ENCODE data around the gene LAPTM5. TPM values are rescaled to one million over a fixed set of nuclear protein-coding genes. Genes with fewer than 3 reads are reported as not detected.
A peak's percentile ranks its signal among the peaks of the same experiment; 100 is the strongest.

Gene LAPTM5
- total RNA-seq, 1 donor from 2014 or later, result 424 TPM

GRCh38 chr1:30746212-30747032 is 11.2 kb downstream of the LAPTM5 start:
- ATAC-seq (no peak), DNase-seq (no peak)
- no peak overlapping the region for H3K4me3 ChIP-seq
- peak overlapping the region; percentile 51 for H3K27ac ChIP-seq
- H3K4me1 ChIP-seq, result peaks cover 63% of the 10 kb centered on the region
- peaks cover 8% of the 10 kb centered on the region for H3K36me3 ChIP-seq
- no peaks in the 10 kb centered on the region for H3K27me3 ChIP-seq
- intact Hi-C loops (cut with DNase I), result no loop called here
- no peak for TF ChIP-seq CTCF (IDR thresholded peaks at IDR 0.05)
- H3K9me3 ChIP-seq, result no peaks in the 10 kb centered on the region

GRCh38 chr1:30745834-30746208 is 11.8 kb downstream of the LAPTM5 start:
- Histone ChIP-seq H3K27me3 (no peaks in the 10 kb centered on the region), H3K27ac (peak overlapping the region; percentile 51), H3K9me3 (no peaks in the 10 kb centered on the region), H3K4me3 (no peak overlapping the region), H3K36me3 (peaks cover 11% of the 10 kb centered on the region), H3K4me1 (peaks cover 63% of the 10 kb centered on the region)
- intact Hi-C loops (cut with DNase I), result no loop called here
- DNase-seq, result no peak
- no peak for ATAC-seq
- no peak for TF ChIP-seq CTCF (IDR thresholded peaks at IDR 0.05)

DNA sequence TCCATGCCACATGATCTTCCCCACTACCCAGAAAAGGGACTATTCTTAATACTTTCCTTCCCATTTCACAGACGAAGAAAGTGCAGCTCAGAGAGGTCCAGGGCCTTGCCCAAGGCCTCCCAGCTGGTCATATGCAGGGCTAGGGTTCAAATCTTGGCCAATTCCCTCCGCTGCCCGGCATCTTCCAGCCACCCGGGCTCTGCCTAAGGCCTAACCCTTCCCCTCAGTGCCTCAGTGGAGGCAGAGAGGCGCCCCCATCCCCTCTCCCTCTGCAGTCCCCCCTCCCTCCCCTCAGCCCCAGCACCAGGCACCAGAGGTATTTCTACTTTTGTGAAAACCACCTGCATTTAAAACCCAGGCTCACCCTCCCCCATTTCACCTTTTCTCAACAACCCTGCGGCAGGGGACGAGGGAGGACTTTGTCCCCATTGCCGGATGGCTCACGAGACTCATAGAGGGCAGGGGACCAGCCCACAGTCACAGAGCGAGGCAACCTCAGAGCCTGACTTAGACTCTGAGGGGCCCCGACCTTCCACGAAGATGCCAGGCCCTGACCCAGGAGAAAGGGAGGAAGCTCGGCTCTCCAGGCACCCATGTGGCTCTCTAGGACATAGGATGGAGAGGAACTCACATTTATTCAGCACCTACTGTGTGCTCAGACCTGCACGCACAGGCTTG is 12.3 kb downstream of the LAPTM5 start:
- Histone ChIP-seq H3K36me3 (peaks cover 11% of the 10 kb centered on the region), H3K27me3 (no peaks in the 10 kb centered on the region), H3K9me3 (no peaks in the 10 kb centered on the region), H3K4me1 (peaks cover 58% of the 10 kb centered on the region), H3K27ac (peak overlapping the region; percentile 51), H3K4me3 (no peak overlapping the region)
- ATAC-seq (no peak), DNase-seq (no peak)
- no peak for TF ChIP-seq CTCF (IDR thresholded peaks at IDR 0.05)
- intact Hi-C loops (cut with DNase I), result no loop called here

DNA sequence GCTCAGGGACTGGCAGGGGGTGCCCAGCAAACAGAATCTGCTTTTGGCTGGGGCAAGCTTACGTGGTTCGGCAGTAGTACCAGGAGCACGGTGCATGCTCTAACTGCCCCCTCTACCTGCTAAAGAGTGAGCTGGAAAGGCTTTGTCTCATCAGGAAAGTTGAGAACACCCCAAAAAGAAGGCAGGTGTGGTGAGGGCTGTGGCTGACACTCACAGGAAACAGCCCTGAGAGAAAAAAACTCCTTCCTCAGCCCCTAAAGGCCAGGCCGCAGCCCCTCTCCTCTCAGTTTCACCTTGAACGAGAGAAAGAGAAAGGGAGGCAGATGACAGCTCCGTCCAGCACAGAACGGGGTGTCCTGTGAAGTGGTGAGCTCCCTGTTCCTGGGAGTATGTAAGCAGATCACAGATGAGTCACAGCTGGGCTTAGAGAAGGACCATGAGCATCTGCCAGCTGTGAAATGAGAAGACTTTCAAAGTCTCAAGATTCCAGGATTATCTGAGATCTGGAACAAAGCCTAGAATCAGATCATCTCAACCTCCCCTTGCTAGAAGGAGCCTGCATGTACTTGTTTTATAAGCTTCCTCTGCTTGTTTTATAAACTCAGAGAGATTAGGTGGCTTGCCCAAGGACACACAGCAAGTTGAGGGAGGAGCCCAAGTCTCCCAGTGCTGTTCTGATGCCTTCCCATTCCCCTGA is 13.4 kb downstream of the LAPTM5 start:
- peaks cover 52% of the 10 kb centered on the region for H3K4me1 ChIP-seq
- H3K27ac ChIP-seq, result no peak overlapping the region
- peaks cover 11% of the 10 kb centered on the region for H3K36me3 ChIP-seq
- no peaks in the 10 kb centered on the region for H3K27me3 ChIP-seq
- no peaks in the 10 kb centered on the region for H3K9me3 ChIP-seq
- intact Hi-C loops (cut with DNase I), result no loop called here
- no peak overlapping the region for H3K4me3 ChIP-seq
- ATAC-seq (no peak), DNase-seq (no peak)
- TF ChIP-seq CTCF (IDR thresholded peaks at IDR 0.05), result no peak

GRCh38 chr1:30743584-30744059 is 14.0 kb downstream of the LAPTM5 start:
- intact Hi-C loops (cut with DNase I), result no loop called here
- no peak overlapping the region for H3K27ac ChIP-seq
- peak; percentile 53 for ATAC-seq
- H3K27me3 ChIP-seq, result no peaks in the 10 kb centered on the region
- no peaks in the 10 kb centered on the region for H3K9me3 ChIP-seq
- H3K36me3 ChIP-seq, result peaks cover 11% of the 10 kb centered on the region
- no peak overlapping the region for H3K4me3 ChIP-seq
- peaks cover 48% of the 10 kb centered on the region for H3K4me1 ChIP-seq
- TF ChIP-seq CTCF (IDR thresholded peaks at IDR 0.05), result no peak
- DNase-seq, result no peak
